ENCODE results near the gene TNRC18.

The TNRC18 gene

GRCh38 chr7:5424749-5425506 lies 1.3 kb upstream of the TNRC18 start (continued):
- TF ChIP-seq ZBTB10 (tag by site-specific recombination; IDR thresholded peaks at IDR 0.05) = 0 out of 2 replicates have a peak, but pooled peaks have one; percentile 34
- no peak for TF ChIP-seq ZNF677 (tag by site-specific recombination; IDR thresholded peaks at IDR 0.05)
- no peak for TF ChIP-seq ZBTB8A (tag by site-specific recombination; IDR thresholded peaks at IDR 0.05)
- no peak for TF ChIP-seq GFI1B (tag by site-specific recombination; IDR thresholded peaks at IDR 0.05)
- TF ChIP-seq PRDM1 (tag by site-specific recombination; IDR thresholded peaks at IDR 0.05) = no peak
- TF ChIP-seq IKZF3 (tag by site-specific recombination; IDR thresholded peaks at IDR 0.05) = no peak
- peak; percentile 49; the same call in 1 of the 2 replicates for TF ChIP-seq GLIS2 (tag by site-specific recombination; IDR thresholded peaks at IDR 0.05)
- no peak for TF ChIP-seq ELK4 (IDR thresholded peaks at IDR 0.05; ENCODE audit: borderline replicate concordance, low read depth, low read length)
- TF ChIP-seq ZNF19 (tag by site-specific recombination; IDR thresholded peaks at IDR 0.05; ENCODE audit: low read depth) = no peak
- no peak for TF ChIP-seq CTCF (tag by site-specific recombination; IDR thresholded peaks at IDR 0.05)
- no peak for TF ChIP-seq ZNF610 (tag by site-specific recombination; IDR thresholded peaks at IDR 0.05; ENCODE audit: borderline replicate concordance)
- no peak for TF ChIP-seq BCL11A (tag by site-specific recombination; IDR thresholded peaks at IDR 0.05; ENCODE audit: low read depth)
- TF ChIP-seq ZNF18 (tag by site-specific recombination; IDR thresholded peaks at IDR 0.05) = no peak
- TF ChIP-seq ZFHX2 (tag by site-specific recombination; conservative IDR thresholded peaks at IDR 0.05) = peak; percentile 24; the same call in 1 of the 2 replicates

GRCh38 chr7:5423976-5424748 lies 528 bp upstream of the TNRC18 start:
- H3K4me1 ChIP-seq (ENCODE audit: control insufficient read depth, insufficient read depth, low read length) = peaks cover 6% of the 10 kb centered on the region
- H3K9me3 ChIP-seq (ENCODE audit: control insufficient read depth, insufficient read depth, low read depth, low read length) = no peaks in the 10 kb centered on the region
- H3K4me3 ChIP-seq (ENCODE audit: low read depth, low read length) = peak overlapping the region; percentile 81
- no peaks in the 10 kb centered on the region for H3K36me3 ChIP-seq (ENCODE audit: control insufficient read depth in 2 of 2, insufficient read depth in 1 of 2, low read length in 2 of 2)
- CTCF ChIA-PET = no interaction called here
- H3K27ac ChIP-seq (ENCODE audit: extremely low read depth, low read depth, low read length) = peak overlapping the region; percentile 99
- POLR2A ChIA-PET = interaction anchor here (0.6 to 2.2 kb wide), 11 partner anchors 8 to 323 kb away, joined by 3 to 16 read pairs (median 3); no protein-coding TSS in a partner anchor
- 0 out of 2 replicates have a peak, but pooled peaks have one; percentile 24 for TF ChIP-seq ZNF610 (tag by site-specific recombination; IDR thresholded peaks at IDR 0.05; ENCODE audit: borderline replicate concordance)
- peak; percentile 81 for TF ChIP-seq ZBTB10 (tag by site-specific recombination; IDR thresholded peaks at IDR 0.05)
- TF ChIP-seq ZBTB26 (tag by site-specific recombination; optimal IDR thresholded peaks at IDR 0.05) = peak; percentile 54
- peak; percentile 72 for TF ChIP-seq ZIC2 (tag by site-specific recombination; IDR thresholded peaks at IDR 0.05)
- no peak for TF ChIP-seq ELK4 (IDR thresholded peaks at IDR 0.05; ENCODE audit: borderline replicate concordance, low read depth, low read length)
- no peak for TF ChIP-seq TRIM28 (IDR thresholded peaks at IDR 0.05; ENCODE audit: borderline replicate concordance, low read length)

Measured in HEK293 (cell line).